BE2C (cell line): Measurements from ENCODE around the gene MEOX2.
A peak's percentile ranks its signal among the peaks of the same experiment; 100 is the strongest.

Experiments used
- DNase-seq: peaks from one replicate; pipeline ENCODE4 v3.0.0-alpha.2; 2020
- H3K27me3 ChIP-seq: fragments of 250-450 bp; sonication (Bioruptor Pico); 2 replicates; pipeline ENCODE4 v1.5.1; 2020; ENCODE audit warnings: mild to moderate bottlenecking
- H3K36me3 ChIP-seq: fragments of 250-450 bp; sonication (Bioruptor Pico); 2 replicates; pipeline ENCODE4 v1.5.1; 2020; ENCODE audit warnings: mild to moderate bottlenecking
- H3K4me1 ChIP-seq: fragments of 250-450 bp; sonication (Bioruptor Pico); 2 replicates; pipeline ENCODE4 v1.5.1; 2020
- H3K4me3 ChIP-seq: 2 replicates; pipeline ENCODE4 v1.5.1; 2011; ENCODE audit warnings: low read depth, low read length
- H3K9me3 ChIP-seq: fragments of 250-450 bp; sonication (Bioruptor Pico); 2 replicates; pipeline ENCODE4 v1.5.1; 2020
- CTCF ChIP-seq: IDR thresholded peaks from 2 replicates; pipeline ENCODE4 v1.5.1; 2012; ENCODE audit warnings: mild to moderate bottlenecking, low read depth, low read length

MEOX2 gene

DNA sequence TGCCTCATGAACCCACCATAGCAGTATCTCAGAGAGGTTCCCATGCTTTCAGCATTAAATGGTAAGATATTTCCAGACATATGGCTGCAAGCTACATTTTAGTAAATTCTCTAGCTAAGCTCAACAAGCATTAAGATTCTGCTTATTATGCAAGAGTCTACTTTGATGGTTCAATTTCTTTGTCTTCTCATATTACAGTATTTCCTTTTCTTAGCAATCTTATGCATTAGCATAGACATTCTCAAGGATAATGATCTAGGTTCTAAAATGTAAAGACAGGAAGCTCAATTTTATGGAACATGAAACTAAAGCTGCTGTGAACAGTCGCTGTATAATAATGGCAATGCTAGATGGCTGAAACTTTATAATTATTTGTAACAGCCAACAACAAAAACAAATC, 39.2 kb downstream of the MEOX2 start:
- H3K36me3 ChIP-seq: no peaks in the 10 kb centered on the region
- H3K27me3 ChIP-seq: no peaks in the 10 kb centered on the region
- no peaks in the 10 kb centered on the region for H3K9me3 ChIP-seq
- H3K4me3 ChIP-seq: no peak overlapping the region
- no peak for DNase-seq
- TF ChIP-seq CTCF: no peak
- H3K4me1 ChIP-seq: no peaks in the 10 kb centered on the region

- DNase-seq: peak; percentile 8
- Histone ChIP-seq H3K9me3 (no peaks in the 10 kb centered on the region; the same call in 1 of the 2 replicates), H3K36me3 (no peaks in the 10 kb centered on the region), H3K4me1 (no peaks in the 10 kb centered on the region), H3K4me3 (no peak overlapping the region), H3K27me3 (no peaks in the 10 kb centered on the region)
- TF ChIP-seq CTCF: no peak; the same call in 1 of the 2 replicates
These were observed 43.3 kb downstream of the MEOX2 start for GRCh38 chr7:15643000-15643705.

- Histone ChIP-seq H3K36me3 (no peaks in the 10 kb centered on the region), H3K4me1 (no peaks in the 10 kb centered on the region), H3K9me3 (no peaks in the 10 kb centered on the region), H3K27me3 (no peaks in the 10 kb centered on the region), H3K4me3 (no peak overlapping the region)
- DNase-seq: no peak
- no peak for TF ChIP-seq CTCF
These were observed 57.6 kb downstream of the MEOX2 start for GRCh38 chr7:15628876-15629275.

GRCh38 chr7:15626041-15626440, 60.4 kb downstream of the MEOX2 start:
- TF ChIP-seq CTCF: no peak
- Histone ChIP-seq H3K9me3 (no peaks in the 10 kb centered on the region), H3K4me1 (no peaks in the 10 kb centered on the region)

GRCh38 chr7:15625466-15625865, 61.0 kb downstream of the MEOX2 start:
- H3K9me3 ChIP-seq: no peaks in the 10 kb centered on the region
- H3K4me3 ChIP-seq: no peak overlapping the region
- no peaks in the 10 kb centered on the region for H3K4me1 ChIP-seq
- DNase-seq: no peak
- H3K27me3 ChIP-seq: no peaks in the 10 kb centered on the region
- no peak for TF ChIP-seq CTCF
- H3K36me3 ChIP-seq: no peaks in the 10 kb centered on the region

More at GRCh38 chr7:15626041-15626440, 60.4 kb downstream of the MEOX2 start:
- Histone ChIP-seq H3K4me3 (no peak overlapping the region), H3K36me3 (no peaks in the 10 kb centered on the region), H3K27me3 (no peaks in the 10 kb centered on the region)
- no peak for DNase-seq

- no peak overlapping the region for H3K4me3 ChIP-seq
- H3K4me1 ChIP-seq: no peaks in the 10 kb centered on the region
- no peak for TF ChIP-seq CTCF
- H3K36me3 ChIP-seq: no peaks in the 10 kb centered on the region
- no peaks in the 10 kb centered on the region for H3K9me3 ChIP-seq
- no peaks in the 10 kb centered on the region for H3K27me3 ChIP-seq
- no peak for DNase-seq
These were observed 65.0 kb downstream of the MEOX2 start for GRCh38 chr7:15621468-15621867.
